DND-41 (cell line): ENCODE measurements around the gene STRN3.
"Not testable (repeated sequence)": the region's sequence is repeated elsewhere in the genome, so short reads cannot be mapped to it uniquely, and the experiment has no call there.

ENCODE experiments used
- ATAC-seq: fragments of 200-7000 bp; cut with Tn5 transposase; 3 replicates; pipeline ENCODE4 v1.9.1; 2021; ENCODE audit warnings: low read depth; ENCODE audit not compliant: insufficient read depth
- DNase-seq: peaks from one replicate; pipeline ENCODE4 v3.0.0-alpha.2; 2020
- H2AFZ ChIP-seq: 2 replicates; pipeline ENCODE4 v1.6.0; 2012; ENCODE audit warnings: low read depth, low read length
- H3K27ac ChIP-seq: 2 replicates; pipeline ENCODE4 v1.5.1; 2012; ENCODE audit warnings: low read length, inconsistent platforms
- H3K27me3 ChIP-seq: fragments of 200-600 bp; sonication (generic); 2 replicates; pipeline ENCODE4 v1.6.0; 2012; ENCODE audit warnings: low read length, mild to moderate bottlenecking, inconsistent platforms; ENCODE audit not compliant: insufficient read depth, poor library complexity
- H3K36me3 ChIP-seq: 2 replicates; pipeline ENCODE4 v1.5.1; 2012; ENCODE audit warnings: low read length, inconsistent platforms; ENCODE audit not compliant: insufficient read depth
- H3K4me1 ChIP-seq: 2 replicates; pipeline ENCODE4 v1.5.1; 2012; ENCODE audit warnings: mild to moderate bottlenecking, low read length; ENCODE audit not compliant: insufficient read depth
- H3K4me2 ChIP-seq: 2 replicates; pipeline ENCODE4 v1.6.0; 2012; ENCODE audit warnings: mild to moderate bottlenecking, moderate library complexity, low read length, inconsistent platforms; ENCODE audit not compliant: insufficient read depth
- H3K4me3 ChIP-seq, 2 experiments: fragments of 200-600 bp in 1 of 2; shearing (Covaris generic) in 1 of 2; 2 replicates each; pipeline ENCODE4 v1.5.1; 2012 to 2016; ENCODE audit warnings: inconsistent platforms in 2 of 2, low read length in 2 of 2, mild to moderate bottlenecking in 2 of 2, low read depth in 1 of 2, moderate library complexity in 1 of 2
- H3K79me2 ChIP-seq: 2 replicates; pipeline ENCODE4 v1.6.0; 2012; ENCODE audit warnings: low read length, inconsistent platforms; ENCODE audit not compliant: insufficient read depth
- H3K9ac ChIP-seq: 2 replicates; pipeline ENCODE4 v1.6.0; 2012; ENCODE audit warnings: low read depth, mild to moderate bottlenecking, inconsistent platforms, low read length, moderate library complexity
- H3K9me3 ChIP-seq: 2 replicates; pipeline ENCODE4 v1.5.1; 2012; ENCODE audit warnings: low read length, moderate library complexity, mild to moderate bottlenecking, inconsistent platforms; ENCODE audit not compliant: insufficient read depth, severe bottlenecking
- H4K20me1 ChIP-seq: 2 replicates; pipeline ENCODE4 v1.6.0; 2012; ENCODE audit warnings: low read length; ENCODE audit not compliant: insufficient read depth
- CTCF ChIP-seq: IDR thresholded peaks from 2 replicates; pipeline ENCODE4 v1.5.1; 2012; ENCODE audit warnings: borderline replicate concordance, low read length, moderate library complexity, mild to moderate bottlenecking; ENCODE audit not compliant: poor library complexity, severe bottlenecking; ENCODE audit errors: extremely low read depth
- EZH2 ChIP-seq: IDR thresholded peaks from 3 replicates; pipeline ENCODE4 v1.6.1; 2012; ENCODE audit warnings: borderline replicate concordance, low read depth, mild to moderate bottlenecking, moderate library complexity, low read length, inconsistent platforms; ENCODE audit not compliant: severe bottlenecking

STRN3 gene

DNA sequence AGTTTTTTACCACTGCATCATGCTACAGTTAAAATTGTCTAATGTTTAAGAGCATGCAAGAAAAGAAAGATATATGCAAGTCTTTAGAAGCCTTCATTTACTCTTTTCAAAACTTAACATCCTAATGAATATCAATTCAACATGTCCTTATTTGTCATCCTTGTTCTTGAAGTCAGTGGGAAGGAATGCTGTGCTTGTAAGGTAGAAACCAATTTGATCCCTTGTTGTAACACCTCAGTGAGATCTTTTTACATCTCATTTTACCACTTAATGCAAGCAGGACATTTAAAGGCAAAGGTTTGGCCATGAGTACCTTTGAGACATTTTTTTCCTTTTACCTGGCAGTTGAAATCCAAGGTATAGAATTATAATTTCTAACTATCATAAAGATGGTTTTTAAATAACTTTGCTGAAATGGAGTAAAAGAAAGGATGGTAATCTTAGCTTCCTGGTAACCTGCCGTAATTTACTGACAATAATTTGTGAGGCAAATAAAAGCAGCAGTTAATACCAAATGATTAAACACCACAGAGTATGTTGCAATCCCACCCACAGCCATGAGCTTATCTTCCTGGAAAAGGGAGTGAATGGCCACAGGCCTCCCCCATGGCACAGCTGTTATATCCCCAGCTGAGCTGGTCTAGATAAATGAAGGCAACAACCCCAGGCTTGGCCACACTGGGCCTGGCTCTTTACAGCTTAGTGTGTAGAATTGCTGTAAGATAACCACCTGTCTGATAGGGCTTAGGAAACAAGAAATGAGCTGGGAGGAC lies 33.2 kb upstream of the STRN3 start:
- DNase-seq (no peak), ATAC-seq (peak; percentile 54; the same call in 2 of the 3 replicates)
- Histone ChIP-seq H3K4me1 (no peaks in the 10 kb centered on the region), H3K79me2 (no peaks in the 10 kb centered on the region), H3K4me3 (no peak overlapping the region), H3K27ac (no peak overlapping the region), H3K4me2 (no peak overlapping the region), H3K36me3 (no peaks in the 10 kb centered on the region), H2AFZ (no peak overlapping the region), H4K20me1 (no peaks in the 10 kb centered on the region), H3K9ac (no peak overlapping the region), H3K9me3 (no peaks in the 10 kb centered on the region), H3K27me3 (no peaks in the 10 kb centered on the region)
- TF ChIP-seq EZH2, result no peak

GRCh38 chr14:31057701-31058364 lies 31.7 kb upstream of the STRN3 start:
- H2AFZ ChIP-seq, result no peak overlapping the region
- no peak overlapping the region for H3K9ac ChIP-seq
- no peaks in the 10 kb centered on the region for H3K4me1 ChIP-seq
- H3K4me3 ChIP-seq, result no peak overlapping the region
- no peaks in the 10 kb centered on the region; the same call in 1 of the 2 replicates for H4K20me1 ChIP-seq
- ATAC-seq, result no peak
- H3K27me3 ChIP-seq, result no peaks in the 10 kb centered on the region
- no peak for DNase-seq
- H3K9me3 ChIP-seq, result no peaks in the 10 kb centered on the region
- H3K4me2 ChIP-seq, result no peak overlapping the region
- H3K27ac ChIP-seq, result no peak overlapping the region
- no peak for TF ChIP-seq CTCF
- TF ChIP-seq EZH2, result no peak
- no peaks in the 10 kb centered on the region for H3K79me2 ChIP-seq
- no peaks in the 10 kb centered on the region for H3K36me3 ChIP-seq

- Histone ChIP-seq H3K4me3 (no peak overlapping the region), H3K9ac (no peak overlapping the region), H3K27ac (no peak overlapping the region), H3K9me3 (no peaks in the 10 kb centered on the region), H3K79me2 (no peaks in the 10 kb centered on the region), H3K4me2 (no peak overlapping the region), H3K27me3 (no peaks in the 10 kb centered on the region), H3K36me3 (no peaks in the 10 kb centered on the region), H4K20me1 (no peaks in the 10 kb centered on the region; the same call in 1 of the 2 replicates), H3K4me1 (no peaks in the 10 kb centered on the region), H2AFZ (no peak overlapping the region)
- no peak for DNase-seq
- no peak for TF ChIP-seq CTCF
- no peak for TF ChIP-seq EZH2
- ATAC-seq, result no peak
Measured at GRCh38 chr14:31057035-31057434, 30.9 kb upstream of the STRN3 start.

DNA sequence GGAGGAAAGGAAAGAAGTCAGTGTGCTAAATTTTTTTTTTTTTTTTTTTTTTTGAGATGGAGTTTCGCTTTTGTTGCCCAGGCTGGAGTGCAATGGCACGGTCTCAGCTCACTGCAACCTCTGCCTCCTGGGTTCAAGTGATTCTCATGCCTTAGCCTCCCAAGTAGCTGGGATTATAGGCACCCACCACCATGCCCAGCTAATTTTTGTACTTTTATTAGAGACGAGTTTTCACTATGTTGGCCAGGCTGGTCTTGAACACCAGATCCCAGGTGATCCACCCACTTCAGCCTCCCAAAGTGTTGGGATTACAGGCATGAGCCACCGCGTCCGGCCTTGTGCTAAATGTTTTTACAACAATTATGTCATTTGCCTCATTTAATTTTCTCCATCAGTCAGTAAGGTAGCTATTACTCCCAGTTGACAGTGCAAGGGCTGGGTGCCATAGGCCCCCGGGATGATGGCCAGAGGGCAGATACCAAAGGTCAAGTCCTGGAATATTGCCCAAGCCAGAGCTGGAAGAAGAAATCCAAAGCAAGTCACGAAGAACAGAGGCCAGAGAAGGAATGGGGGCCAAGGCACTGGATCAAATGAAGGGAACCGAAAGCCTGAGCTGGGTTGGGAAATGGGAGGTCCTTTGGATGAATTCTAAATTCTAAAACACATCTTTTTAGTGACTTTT lies 26.9 kb upstream of the STRN3 start:
- H3K36me3 ChIP-seq, H3K9me3 ChIP-seq, H3K9ac ChIP-seq, H4K20me1 ChIP-seq, H3K27me3 ChIP-seq, H2AFZ ChIP-seq, H3K4me3 ChIP-seq, H3K4me2 ChIP-seq, H3K27ac ChIP-seq, ATAC-seq, DNase-seq, H3K79me2 ChIP-seq, H3K4me1 ChIP-seq: not testable (repeated sequence)
